GM12878 (cell line): ENCODE measurements around the gene CLK2. TPM values are rescaled to one million over a fixed set of nuclear protein-coding genes. Genes with fewer than 3 reads are reported as not detected.

Source experiments
- ATAC-seq: fragments of 200-7000 bp; cut with Tn5 transposase; 3 replicates; pipeline ENCODE4 v1.9.1; 2020; ENCODE audit warnings: mild to moderate bottlenecking, moderate library complexity
- BruUV-seq: library from RNA; stranded (reverse); fragments of 400-500 nt; replicated peaks from 2 replicates; lab custom pipeline; 2021; lab: Mats Ljungman, UMichigan
- CTCF ChIA-PET: fragments of 300-600 bp; sonication (Branson Sonifier 250); formaldehyde crosslinking; extraction: SDS; loops from one replicate; lab custom pipeline; 2021; ENCODE audit warnings: inconsistent platforms; lab: Yijun Ruan, JAX
- POLR2A ChIA-PET: fragments of 350-600 bp; formaldehyde crosslinking; extraction: SDS; loops from one replicate; lab custom pipeline; 2021; ENCODE audit warnings: inconsistent platforms; lab: Charles Lee
- RAD21 ChIA-PET: fragments of 300-600 bp; sonication (Branson Sonifier 250); formaldehyde crosslinking; loops from one replicate; lab custom pipeline; 2023; ENCODE audit warnings: antibody characterized with exemption; ENCODE audit not compliant: unreplicated experiment; lab: Charles Lee
- SMC1A ChIA-PET: fragments of 300-600 bp; sonication (Branson Sonifier 250); formaldehyde crosslinking; loops from one replicate; lab custom pipeline; 2023; ENCODE audit not compliant: unreplicated experiment, uncharacterized antibody; lab: Charles Lee
- DNase-seq: peaks from one replicate; pipeline ENCODE4 v3.0.0-alpha.2; 2011; ENCODE audit warnings: low read depth, low spot score
- FAIRE-seq: peaks from 3 replicates; lab custom pipeline; 2011; peaks lifted over from hg19 to GRCh38; lab: Jason Lieb, UNC
- H2AFZ ChIP-seq: 2 replicates; pipeline ENCODE4 v1.6.0; 2011; ENCODE audit warnings: low read depth, low read length, control low read depth; ENCODE audit not compliant: control insufficient read depth
- H3K27ac ChIP-seq: 2 replicates; pipeline ENCODE4 v1.5.1; 2011; ENCODE audit warnings: control low read depth; ENCODE audit not compliant: control insufficient read depth, insufficient read depth
- H3K27me3 ChIP-seq, 2 experiments: replicated peaks in 1 of 2; 2 replicates each; pipeline versions ENCODE4 v1.6.0 to v1.6.1; 2011; ENCODE audit warnings: low read length in 1 of 2; ENCODE audit not compliant: control insufficient read depth in 2 of 2, insufficient read depth in 2 of 2
- H3K36me3 ChIP-seq, 2 experiments: 2 replicates each; pipeline ENCODE4 v1.5.1; 2011; ENCODE audit warnings: low read length in 1 of 2; ENCODE audit not compliant: control insufficient read depth in 2 of 2, insufficient read depth in 2 of 2
- H3K4me1 ChIP-seq: 2 replicates; pipeline ENCODE4 v1.6.1; 2011; ENCODE audit warnings: mild to moderate bottlenecking, low read length, moderate library complexity, mixed read lengths; ENCODE audit not compliant: control insufficient read depth, insufficient read depth
- H3K4me2 ChIP-seq: 2 replicates; pipeline ENCODE4 v1.6.0; 2011; ENCODE audit warnings: control low read depth; ENCODE audit not compliant: control insufficient read depth, insufficient read depth
- H3K4me3 ChIP-seq: fragments of 200-600 bp; sonication (generic); 2 replicates; pipeline ENCODE4 v1.5.1; 2016
- H3K79me2 ChIP-seq: 2 replicates; pipeline ENCODE4 v1.6.0; 2011; ENCODE audit warnings: low read length; ENCODE audit not compliant: control insufficient read depth, insufficient read depth
- H3K9ac ChIP-seq: 2 replicates; pipeline ENCODE4 v1.8.0; 2011; ENCODE audit warnings: low read length, control low read depth, mixed read lengths; ENCODE audit not compliant: control insufficient read depth, insufficient read depth
- H3K9me3 ChIP-seq: replicated peaks from 3 replicates; pipeline ENCODE4 v1.5.1; 2011; ENCODE audit warnings: mild to moderate bottlenecking, low read length; ENCODE audit not compliant: control insufficient read depth, insufficient read depth
- H4K20me1 ChIP-seq: 2 replicates; pipeline ENCODE4 v1.6.0; 2011; ENCODE audit not compliant: control insufficient read depth, insufficient read depth
- BHLHE40 ChIP-seq, 2 experiments: fragments of 450-650 bp in 1 of 2; IDR thresholded peaks; 2 replicates each; pipeline ENCODE4 v1.6.1; 2011 to 2017; ENCODE audit warnings: low read depth in 2 of 2, borderline replicate concordance in 1 of 2, improper control_type of control experiment in 1 of 2, low read length in 1 of 2, mild to moderate bottlenecking in 1 of 2
- BMI1 ChIP-seq: fragments of 450-650 bp; IDR thresholded peaks from 2 replicates; pipeline ENCODE4 v1.6.1; 2016; ENCODE audit warnings: mild to moderate bottlenecking, moderate library complexity, borderline replicate concordance
- FOXM1 ChIP-seq: IDR thresholded peaks from 2 replicates; pipeline ENCODE4 v1.6.1; 2012; ENCODE audit warnings: low read depth, mild to moderate bottlenecking, inconsistent platforms, low read length, moderate library complexity
- GABPA ChIP-seq: IDR thresholded peaks from 2 replicates; pipeline ENCODE4 v1.6.1; 2014; ENCODE audit warnings: antibody characterized with exemption, low read depth, mild to moderate bottlenecking, inconsistent platforms
- HDAC2 ChIP-seq: fragments of 200-600 bp; sonication (generic); IDR thresholded peaks from 2 replicates; pipeline ENCODE4 v1.6.1; 2017
- MEF2B ChIP-seq: fragments of 450-650 bp; IDR thresholded peaks from 2 replicates; pipeline ENCODE4 v1.6.1; 2018; ENCODE audit warnings: mild to moderate bottlenecking, moderate library complexity; ENCODE audit not compliant: partially characterized antibody, poor library complexity, severe bottlenecking
- MYB ChIP-seq: fragments of 150-350 bp; IDR thresholded peaks from 2 replicates; pipeline ENCODE4 v1.6.1; 2014; ENCODE audit warnings: mild to moderate bottlenecking, low read depth, low read length, borderline replicate concordance
- PML ChIP-seq: IDR thresholded peaks from 2 replicates; pipeline ENCODE4 v1.6.1; 2012; ENCODE audit warnings: low read length, inconsistent platforms
- POLR2A ChIP-seq: IDR thresholded peaks from 2 replicates; pipeline ENCODE4 v1.6.1; 2011; ENCODE audit warnings: low read depth, mild to moderate bottlenecking, low read length
- SIN3A ChIP-seq: IDR thresholded peaks from 2 replicates; pipeline ENCODE4 v1.6.1; 2012; ENCODE audit warnings: low read depth, low read length, improper control_type of control experiment
- STAT3 ChIP-seq: IDR thresholded peaks from 2 replicates; pipeline ENCODE4 v1.6.1; 2011; ENCODE audit warnings: low read depth, low read length, improper control_type of control experiment
- ZNF207 ChIP-seq: fragments of 450-650 bp; IDR thresholded peaks from 2 replicates; pipeline ENCODE4 v1.6.1; 2014; ENCODE audit warnings: antibody characterized with exemption, mild to moderate bottlenecking, borderline replicate concordance
- WGBS: methylation state at CpG from one replicate; pipeline ENCODE4 v1.1.6; 2016; ENCODE audit warnings: low lambda C conversion rate; ENCODE audit not compliant: insufficient replicate concordance, insufficient coverage; ENCODE audit errors: missing lambda C conversion rate; 5-methylcytosine and 5-hydroxymethylcytosine counted together
- in situ Hi-C: fragments of 300-500 bp; cut with MboI; formaldehyde crosslinking; loops from 9 replicates; pipeline ENCODE4 v1.14.3; 2018; ENCODE audit warnings: mixed read lengths
- intact Hi-C: fragments of 100-400 bp; cut with micrococcal nuclease; formaldehyde crosslinking; loops from one replicate; pipeline ENCODE4 v1.14.2; 2022; ENCODE audit not compliant: unreplicated experiment
- polyA plus RNA-seq, 11 experiments: library from polyadenylated mRNA; depleted of rRNA in 4 of 11; unstranded in 6 of 11; stranded (reverse) in 5 of 11; fragments of >200 nt; fragmentation: Nextera tagmentation in 4 of 11; fragmentation: Illumina TruSeq in 1 of 11; extraction: Ambion mirVana in 4 of 11; extraction: Trizol in 1 of 11; gene quantifications; 1 replicate in 1 of 11; 2 replicates in 10 of 11; pipeline versions ENCODE4 v1.2.1 to v1.2.3, GENCODE V29; 2011 to 2016; ENCODE audit warnings: inconsistent platforms in 2 of 11, missing spikeins in 2 of 11, low read depth in 1 of 11
- total RNA-seq, 4 experiments: library from RNA; depleted of rRNA in 3 of 4; stranded (reverse); fragments of >200 nt in 3 of 4; fragmentation: Illumina TruSeq in 1 of 4; extraction: Trizol in 1 of 4; gene quantifications; 2 replicates each; pipeline versions ENCODE4 v1.2.1 to v1.2.3, GENCODE V29; 2013 to 2021
- TF ChIP-seq, protein P1 (sequence below): fragments of 450-650 bp; IDR thresholded peaks from 2 replicates; pipeline ENCODE4 v1.6.1; 2014; ENCODE audit warnings: mild to moderate bottlenecking

CLK2 gene
- total and polyA plus RNA-seq, 10 of the 15 experiments (the other 5 are each of a cell fraction or from before 2014, with no cell fraction given) = 11.1 to 83.7 (median 36.7) TPM

- no peak for TF ChIP-seq ZNF207
- TF ChIP-seq BHLHE40 (IDR thresholded peaks at IDR 0.05; ENCODE audit: borderline replicate concordance in 1 of 2, low read depth in 2 of 2, low read length in 1 of 2) = no peak
- TF ChIP-seq PML = no peak
- no peak for TF ChIP-seq GABPA
- no peak for TF ChIP-seq BMI1
- no peak for TF ChIP-seq MEF2B
- TF ChIP-seq MYB = no peak
- no peak for TF ChIP-seq FOXM1
- no peak for TF ChIP-seq POLR2A
- no peak for TF ChIP-seq STAT3
- TF ChIP-seq SIN3A = no peak
- TF ChIP-seq HDAC2 = no peak
- TF ChIP-seq, protein P1, sequence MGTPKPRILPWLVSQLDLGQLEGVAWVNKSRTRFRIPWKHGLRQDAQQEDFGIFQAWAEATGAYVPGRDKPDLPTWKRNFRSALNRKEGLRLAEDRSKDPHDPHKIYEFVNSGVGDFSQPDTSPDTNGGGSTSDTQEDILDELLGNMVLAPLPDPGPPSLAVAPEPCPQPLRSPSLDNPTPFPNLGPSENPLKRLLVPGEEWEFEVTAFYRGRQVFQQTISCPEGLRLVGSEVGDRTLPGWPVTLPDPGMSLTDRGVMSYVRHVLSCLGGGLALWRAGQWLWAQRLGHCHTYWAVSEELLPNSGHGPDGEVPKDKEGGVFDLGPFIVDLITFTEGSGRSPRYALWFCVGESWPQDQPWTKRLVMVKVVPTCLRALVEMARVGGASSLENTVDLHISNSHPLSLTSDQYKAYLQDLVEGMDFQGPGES = no peak
- H3K9ac ChIP-seq = no peak overlapping the region
- H4K20me1 ChIP-seq = no peaks in the 10 kb centered on the region
- H3K4me3 ChIP-seq = no peak overlapping the region
- DNase-seq (no peak), FAIRE-seq (no peak), ATAC-seq (no peak)
- no peak overlapping the region for H2AFZ ChIP-seq
- ChIA-PET POLR2A (no interaction called here), SMC1A (interaction anchor here (1.5 kb wide), 1 partner anchor 54 kb away, joined by 3 read pairs; no protein-coding TSS in a partner anchor), CTCF (no interaction called here), RAD21 (no interaction called here)
- 99% methylated on average over 9 of the region's 21 CpGs for WGBS
- peaks cover 32 to 34% of the 10 kb centered on the region in 2 experiments for H3K36me3 ChIP-seq
- no peak overlapping the region for H3K4me2 ChIP-seq
- in situ Hi-C loops (no loop called here), intact Hi-C loops (no loop called here)
- no TSS peak for BruUV-seq
- no peak overlapping the region for H3K27ac ChIP-seq
- H3K27me3 ChIP-seq = no peaks in the 10 kb centered on the region
- H3K4me1 ChIP-seq = peaks cover under 1% of the 10 kb centered on the region
- no peaks in the 10 kb centered on the region for H3K9me3 ChIP-seq
- H3K79me2 ChIP-seq = peaks cover 28% of the 10 kb centered on the region
Measured at GRCh38 chr1:155268630-155269029, 4.7 kb downstream of the CLK2 start.
